ENCODE results near the gene RAB7A. TPM values are rescaled to one million over a fixed set of nuclear protein-coding genes. Genes with fewer than 3 reads are reported as not detected.

RAB7A gene
- total RNA-seq, result 10 to 100 TPM; 72.8 to 79.1 TPM
- polyA plus RNA-seq (ENCODE audit: insufficient read length in 2 of 2), result 100 to 1,000 TPM; 326 to 392 TPM
- long read RNA-seq, donor 1, transcript RAB7A-207 (3 exons, 552 nt), result minor isoform, 6 of 139 reads
- long read RNA-seq, donor 1, transcript RAB7A-201 (6 exons, 2,244 nt), result major isoform, 115 of 139 reads
- long read RNA-seq, donor 1, partial matches to known transcripts, result 13 of 139 reads
- long read RNA-seq, donor 1, other reads (novel, unspliced or antisense), result 5 of 139 reads
- long read RNA-seq, donor 2, transcript RAB7A-201 (6 exons, 2,244 nt), result major isoform, 63 of 81 reads
- long read RNA-seq, donor 2, partial matches to known transcripts, result 16 of 81 reads
- long read RNA-seq, donor 2, other reads (novel, unspliced or antisense), result 0 of 81 reads
- long read RNA-seq, donor 3, transcript RAB7A-201 (6 exons, 2,244 nt), result major isoform, 65 of 115 reads
- long read RNA-seq, donor 3, partial matches to known transcripts, result 47 of 115 reads
- long read RNA-seq, donor 3, other reads (novel, unspliced or antisense), result 0 of 115 reads
- long read RNA-seq, donor 4, transcript RAB7A-201 (6 exons, 2,244 nt), result major isoform, 80 of 120 reads
- long read RNA-seq, donor 4, partial matches to known transcripts, result 39 of 120 reads
- long read RNA-seq, donor 4, other reads (novel, unspliced or antisense), result 0 of 120 reads

GRCh38 chr3:128726023-128727016 lies at the start of gene RAB7A:
RAB7A (plus strand) TSS chr3:128726183; CDS start chr3:128795368, 69,185 bp downstream.
- under 1% methylated on average over 93 of the region's 93 CpGs for WGBS (ENCODE audit: insufficient coverage)

GRCh38 chr3:128679338-128679737 lies 46.6 kb upstream of the RAB7A start:
- H3K27me3 ChIP-seq (ENCODE audit: control insufficient read depth, insufficient read depth, low read length), result no peaks in the 10 kb centered on the region
- no peaks in the 10 kb centered on the region for H3K36me3 ChIP-seq (ENCODE audit: control insufficient read depth, insufficient read depth, low read length)
- no peaks in the 10 kb centered on the region for H3K9me3 ChIP-seq (ENCODE audit: control insufficient read depth, insufficient read depth, low read length)
- no peak for DNase-seq (ENCODE audit: low read depth in 4 of 6, low spot score in 6 of 6)
- H3K4me1 ChIP-seq (ENCODE audit: control insufficient read depth, insufficient read depth, low read length), result peaks cover 8% of the 10 kb centered on the region
- no peak overlapping the region for H3K27ac ChIP-seq (ENCODE audit: low read depth, low read length)
- H3K4me3 ChIP-seq (ENCODE audit: low read depth, low read length), result no peak overlapping the region
- WGBS (ENCODE audit: insufficient coverage), result 100% methylated on average over 1 of the region's 2 CpGs

More at GRCh38 chr3:128726023-128727016, at the start of gene RAB7A:
- H3K9me3 ChIP-seq (ENCODE audit: control insufficient read depth, insufficient read depth, low read length), result no peaks in the 10 kb centered on the region
- H3K27ac ChIP-seq (ENCODE audit: low read depth, low read length), result peak within 1 kb of the TSS; percentile 88
- H3K4me1 ChIP-seq (ENCODE audit: control insufficient read depth, insufficient read depth, low read length), result peaks cover 5% of the 10 kb centered on the region
- DNase-seq (ENCODE audit: low read depth in 4 of 6, low spot score in 6 of 6), result peak; percentile 5 to 99 (median 96)
- H3K4me3 ChIP-seq (ENCODE audit: low read depth, low read length), result peak within 1 kb of the TSS; percentile 80
- H3K36me3 ChIP-seq (ENCODE audit: control insufficient read depth, insufficient read depth, low read length), result no peaks in the 10 kb centered on the region
- H3K27me3 ChIP-seq (ENCODE audit: control insufficient read depth, insufficient read depth, low read length), result no peaks in the 10 kb centered on the region

- Histone ChIP-seq H3K27ac (ENCODE audit: low read depth, low read length) (peak overlapping the region; percentile 97), H3K9me3 (ENCODE audit: control insufficient read depth, insufficient read depth, low read length) (no peaks in the 10 kb centered on the region), H3K4me3 (ENCODE audit: low read depth, low read length) (peak overlapping the region; percentile 74), H3K36me3 (ENCODE audit: control insufficient read depth, insufficient read depth, low read length) (no peaks in the 10 kb centered on the region), H3K27me3 (ENCODE audit: control insufficient read depth, insufficient read depth, low read length) (no peaks in the 10 kb centered on the region), H3K4me1 (ENCODE audit: control insufficient read depth, insufficient read depth, low read length) (peaks cover 8% of the 10 kb centered on the region)
- DNase-seq (ENCODE audit: low read depth in 4 of 6, low spot score in 6 of 6), result peak; percentile 89 to 99 (median 96)
- WGBS (ENCODE audit: insufficient coverage), result under 1% methylated on average over 66 of the region's 67 CpGs
These were observed 45.2 kb upstream of the RAB7A start for GRCh38 chr3:128680603-128681368.

GRCh38 chr3:128681369-128681829 lies 44.6 kb upstream of the RAB7A start:
- Histone ChIP-seq H3K4me1 (ENCODE audit: control insufficient read depth, insufficient read depth, low read length) (peaks cover 8% of the 10 kb centered on the region), H3K27me3 (ENCODE audit: control insufficient read depth, insufficient read depth, low read length) (no peaks in the 10 kb centered on the region), H3K9me3 (ENCODE audit: control insufficient read depth, insufficient read depth, low read length) (no peaks in the 10 kb centered on the region), H3K36me3 (ENCODE audit: control insufficient read depth, insufficient read depth, low read length) (no peaks in the 10 kb centered on the region), H3K27ac (ENCODE audit: low read depth, low read length) (peak overlapping the region; percentile 97), H3K4me3 (ENCODE audit: low read depth, low read length) (peak overlapping the region; percentile 74)
- peak in 1 of 6 donors; percentile 52 for DNase-seq (ENCODE audit: low read depth in 4 of 6, low spot score in 6 of 6)
- WGBS (ENCODE audit: insufficient coverage), result 65% methylated on average over 5 of the region's 9 CpGs

GRCh38 chr3:128683957-128684356 lies 42.0 kb upstream of the RAB7A start:
- no peak for DNase-seq (ENCODE audit: low read depth in 4 of 6, low spot score in 6 of 6)
- no peaks in the 10 kb centered on the region for H3K9me3 ChIP-seq (ENCODE audit: control insufficient read depth, insufficient read depth, low read length)
- H3K36me3 ChIP-seq (ENCODE audit: control insufficient read depth, insufficient read depth, low read length), result no peaks in the 10 kb centered on the region
- 57% methylated on average over 1 of the region's 3 CpGs for WGBS (ENCODE audit: insufficient coverage)
- peaks cover 8% of the 10 kb centered on the region for H3K4me1 ChIP-seq (ENCODE audit: control insufficient read depth, insufficient read depth, low read length)
- H3K4me3 ChIP-seq (ENCODE audit: low read depth, low read length), result no peak overlapping the region
- no peak overlapping the region for H3K27ac ChIP-seq (ENCODE audit: low read depth, low read length)
- no peaks in the 10 kb centered on the region for H3K27me3 ChIP-seq (ENCODE audit: control insufficient read depth, insufficient read depth, low read length)

- H3K4me3 ChIP-seq (ENCODE audit: low read depth, low read length), result no peak overlapping the region
- 90% methylated on average over 7 of the region's 11 CpGs for WGBS (ENCODE audit: insufficient coverage)
- H3K4me1 ChIP-seq (ENCODE audit: control insufficient read depth, insufficient read depth, low read length), result peaks cover 3% of the 10 kb centered on the region
- no peak overlapping the region for H3K27ac ChIP-seq (ENCODE audit: low read depth, low read length)
- H3K9me3 ChIP-seq (ENCODE audit: control insufficient read depth, insufficient read depth, low read length), result no peaks in the 10 kb centered on the region
- DNase-seq (ENCODE audit: low read depth in 4 of 6, low spot score in 6 of 6), result no peak
- no peaks in the 10 kb centered on the region for H3K27me3 ChIP-seq (ENCODE audit: control insufficient read depth, insufficient read depth, low read length)
- H3K36me3 ChIP-seq (ENCODE audit: control insufficient read depth, insufficient read depth, low read length), result no peaks in the 10 kb centered on the region
These were observed 40.8 kb upstream of the RAB7A start for GRCh38 chr3:128684986-128685726.

- Histone ChIP-seq H3K4me3 (ENCODE audit: low read depth, low read length) (no peak overlapping the region), H3K9me3 (ENCODE audit: control insufficient read depth, insufficient read depth, low read length) (no peaks in the 10 kb centered on the region), H3K27me3 (ENCODE audit: control insufficient read depth, insufficient read depth, low read length) (no peaks in the 10 kb centered on the region), H3K4me1 (ENCODE audit: control insufficient read depth, insufficient read depth, low read length) (no peaks in the 10 kb centered on the region), H3K27ac (ENCODE audit: low read depth, low read length) (no peak overlapping the region), H3K36me3 (ENCODE audit: control insufficient read depth, insufficient read depth, low read length) (no peaks in the 10 kb centered on the region)
- DNase-seq (ENCODE audit: low read depth in 4 of 6, low spot score in 6 of 6), result no peak
- WGBS (ENCODE audit: insufficient coverage), result 100% methylated on average over 3 of the region's 8 CpGs
These were observed 39.5 kb upstream of the RAB7A start for GRCh38 chr3:128686465-128686864.

- no peak for DNase-seq (ENCODE audit: low read depth in 4 of 6, low spot score in 6 of 6)
- Histone ChIP-seq H3K27ac (ENCODE audit: low read depth, low read length) (no peak overlapping the region), H3K4me3 (ENCODE audit: low read depth, low read length) (no peak overlapping the region), H3K9me3 (ENCODE audit: control insufficient read depth, insufficient read depth, low read length) (no peaks in the 10 kb centered on the region), H3K4me1 (ENCODE audit: control insufficient read depth, insufficient read depth, low read length) (no peaks in the 10 kb centered on the region), H3K27me3 (ENCODE audit: control insufficient read depth, insufficient read depth, low read length) (no peaks in the 10 kb centered on the region), H3K36me3 (ENCODE audit: control insufficient read depth, insufficient read depth, low read length) (no peaks in the 10 kb centered on the region)
- 96% methylated on average over 4 of the region's 5 CpGs for WGBS (ENCODE audit: insufficient coverage)
These were observed 36.9 kb upstream of the RAB7A start for GRCh38 chr3:128689060-128689459.
